KMS-11 (cell line): ENCODE data around the gene CAMTA1.

Experiments
- H2AFZ ChIP-seq: fragments of 200-600 bp; sonication (generic); 2 replicates; pipeline ENCODE4 v1.6.1; 2016; ENCODE audit warnings: antibody characterized with exemption, mixed run types, low read depth
- H3K27ac ChIP-seq: fragments of 200-600 bp; sonication (generic); 2 replicates; pipeline ENCODE4 v1.6.1; 2016; ENCODE audit warnings: mild to moderate bottlenecking, mixed run types
- H3K27me3 ChIP-seq: fragments of 200-600 bp; sonication (generic); 2 replicates; pipeline ENCODE4 v1.6.1; 2017; ENCODE audit warnings: mild to moderate bottlenecking, low read depth, mixed run types, moderate library complexity; ENCODE audit not compliant: insufficient read depth
- H3K36me3 ChIP-seq: fragments of 200-600 bp; sonication (generic); 2 replicates; pipeline ENCODE4 v1.6.1; 2017; ENCODE audit warnings: mild to moderate bottlenecking, mixed run types; ENCODE audit not compliant: insufficient read depth
- H3K4me1 ChIP-seq: fragments of 200-600 bp; sonication (generic); 2 replicates; pipeline ENCODE4 v1.6.1; 2016; ENCODE audit warnings: mild to moderate bottlenecking, low read depth, mixed run types; ENCODE audit not compliant: poor library complexity, severe bottlenecking
- H3K4me2 ChIP-seq: fragments of 200-600 bp; sonication (generic); 2 replicates; pipeline ENCODE4 v1.7.0; 2016; ENCODE audit warnings: mild to moderate bottlenecking, mixed run types
- H3K4me3 ChIP-seq: fragments of 200-600 bp; sonication (generic); IDR thresholded peaks from 2 replicates; pipeline ENCODE4 v1.6.1; 2017; ENCODE audit warnings: low read depth, low read length, mixed read lengths; ENCODE audit not compliant: insufficient read depth
- H3K79me2 ChIP-seq: fragments of 200-600 bp; sonication (generic); 2 replicates; pipeline ENCODE4 v1.6.1; 2016; ENCODE audit warnings: low read depth, mixed run types; ENCODE audit not compliant: insufficient read depth
- H3K9ac ChIP-seq: fragments of 200-600 bp; sonication (generic); 2 replicates; pipeline ENCODE4 v1.6.1; 2016; ENCODE audit warnings: mild to moderate bottlenecking, mixed run types
- H4K20me1 ChIP-seq: fragments of 200-600 bp; sonication (generic); 2 replicates; pipeline ENCODE4 v1.6.1; 2016; ENCODE audit warnings: mild to moderate bottlenecking, mixed run types; ENCODE audit not compliant: insufficient read depth
- CTCF ChIP-seq: fragments of 200-600 bp; sonication (generic); conservative IDR thresholded peaks from 2 replicates; pipeline ENCODE4 v1.6.1; 2017; ENCODE audit warnings: low read depth, mild to moderate bottlenecking, antibody characterized with exemption, low read length, moderate library complexity, mixed read lengths

CAMTA1 gene

GRCh38 chr1:7620196-7620595 lies 834.9 kb downstream of the CAMTA1 start:
- Histone ChIP-seq H3K4me2 (no peak overlapping the region), H3K36me3 (no peaks in the 10 kb centered on the region), H3K27ac (no peak overlapping the region), H3K27me3 (peaks cover 44% of the 10 kb centered on the region), H3K9ac (no peak overlapping the region), H4K20me1 (no peaks in the 10 kb centered on the region), H3K4me1 (no peaks in the 10 kb centered on the region), H3K4me3 (no peak overlapping the region), H3K79me2 (no peaks in the 10 kb centered on the region), H2AFZ (no peak overlapping the region)
- no peak for TF ChIP-seq CTCF

DNA sequence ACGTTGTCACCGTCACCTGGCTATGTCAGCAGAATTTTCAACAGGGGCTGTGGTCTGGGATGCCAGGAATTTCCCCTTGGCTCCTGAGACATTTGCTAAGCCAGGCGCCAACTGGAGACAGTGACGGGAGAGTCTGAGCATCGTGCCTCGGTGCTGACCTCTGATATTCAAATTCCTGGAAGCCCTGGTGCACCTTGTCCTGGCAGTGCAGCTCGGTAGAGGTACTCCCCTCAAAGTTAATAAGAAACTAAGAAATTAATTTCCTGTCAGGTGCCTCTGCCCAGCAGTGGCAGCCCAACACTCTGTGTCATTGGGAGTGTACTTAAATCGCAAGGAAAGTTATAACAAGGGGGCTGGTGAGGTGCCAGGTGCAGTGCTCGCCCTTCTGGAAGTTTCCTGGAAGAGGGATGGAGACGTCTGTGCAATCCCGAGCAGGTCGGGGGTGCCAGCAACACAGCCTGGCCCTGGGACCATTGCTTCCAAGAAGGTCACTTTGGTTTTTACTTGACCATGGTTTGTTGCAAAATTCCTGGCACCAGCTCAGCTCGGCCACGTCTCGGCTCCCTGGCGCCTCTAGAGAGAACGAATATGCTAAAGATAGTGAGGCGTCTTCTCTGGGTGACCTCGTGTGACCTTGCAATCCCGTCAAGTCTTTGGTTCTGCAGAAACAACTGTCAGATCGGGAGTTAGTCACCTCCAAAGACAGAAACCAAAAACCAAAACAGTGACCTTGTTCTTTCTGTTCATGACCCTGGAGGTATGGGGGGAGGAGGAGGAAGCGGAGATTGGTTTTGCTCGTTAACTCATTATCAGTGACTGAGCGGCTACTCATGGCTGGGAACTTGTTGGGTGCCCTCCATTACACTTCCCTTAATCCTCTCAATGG lies 836.3 kb downstream of the CAMTA1 start:
- no peak overlapping the region for H3K4me3 ChIP-seq
- peaks cover 57% of the 10 kb centered on the region for H3K27me3 ChIP-seq
- no peak overlapping the region for H3K4me2 ChIP-seq
- no peak for TF ChIP-seq CTCF
- no peak overlapping the region for H3K9ac ChIP-seq
- H3K4me1 ChIP-seq: no peaks in the 10 kb centered on the region
- H2AFZ ChIP-seq: no peak overlapping the region
- no peaks in the 10 kb centered on the region for H3K79me2 ChIP-seq
- no peak overlapping the region for H3K27ac ChIP-seq
- H4K20me1 ChIP-seq: no peaks in the 10 kb centered on the region
- no peaks in the 10 kb centered on the region for H3K36me3 ChIP-seq

- no peaks in the 10 kb centered on the region for H4K20me1 ChIP-seq
- H3K4me3 ChIP-seq: no peak overlapping the region
- peaks cover 74% of the 10 kb centered on the region for H3K27me3 ChIP-seq
- TF ChIP-seq CTCF: no peak
- no peaks in the 10 kb centered on the region for H3K4me1 ChIP-seq
- H3K36me3 ChIP-seq: no peaks in the 10 kb centered on the region
- no peak overlapping the region for H3K4me2 ChIP-seq
- H3K9ac ChIP-seq: no peak overlapping the region
- H3K79me2 ChIP-seq: no peaks in the 10 kb centered on the region
- no peak overlapping the region for H3K27ac ChIP-seq
- no peak overlapping the region for H2AFZ ChIP-seq
Observed at GRCh38 chr1:7623842-7624241, 838.6 kb downstream of the CAMTA1 start.

DNA sequence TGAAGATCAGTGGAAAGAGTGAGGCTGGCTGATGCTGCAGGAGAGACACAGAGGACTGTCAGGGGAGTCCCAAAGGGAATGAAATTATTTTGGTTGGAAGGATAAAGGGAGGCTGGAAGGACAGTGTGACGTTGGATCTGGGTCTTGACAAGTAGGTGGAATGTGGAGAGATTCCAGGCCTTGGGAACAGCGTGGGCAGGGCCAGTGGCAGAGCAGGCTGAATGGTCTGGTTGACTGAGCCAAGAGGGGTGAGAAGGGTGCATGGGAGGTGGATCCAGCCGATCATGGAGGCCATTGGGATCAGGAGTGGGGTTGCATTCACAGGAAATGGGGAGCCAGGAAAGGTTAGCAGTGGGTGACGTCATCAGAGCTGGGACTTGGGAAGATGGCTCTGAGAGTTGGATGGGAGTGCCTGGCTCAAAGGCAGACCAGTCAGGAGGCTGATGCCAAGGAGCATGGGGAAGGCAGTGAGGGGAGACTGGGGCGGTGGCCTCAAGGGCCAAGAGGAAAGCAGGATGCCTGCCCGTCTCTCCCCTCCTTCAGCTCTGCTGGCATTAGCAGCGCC lies 839.6 kb downstream of the CAMTA1 start:
- H3K27ac ChIP-seq: no peak overlapping the region
- no peaks in the 10 kb centered on the region for H3K4me1 ChIP-seq
- peaks cover 84% of the 10 kb centered on the region for H3K27me3 ChIP-seq
- no peak overlapping the region for H3K4me2 ChIP-seq
- H3K36me3 ChIP-seq: no peaks in the 10 kb centered on the region
- H3K4me3 ChIP-seq: no peak overlapping the region
- no peaks in the 10 kb centered on the region for H3K79me2 ChIP-seq
- H3K9ac ChIP-seq: no peak overlapping the region
- no peaks in the 10 kb centered on the region for H4K20me1 ChIP-seq
- no peak for TF ChIP-seq CTCF
- no peak overlapping the region for H2AFZ ChIP-seq
